Dendritic cell treated with granulocyte-macrophage colony-stimulating factor and Interleukin-4, amounts not matched to agents 40 ng/mL and 50 ng/mL, for 4 days (primary cell): ENCODE measurements around the gene SP8.

Source experiments
- H3K27ac Mint-ChIP-seq: one replicate; pipeline ENCODE4 v1.8.0; 2022; ENCODE audit warnings: mild to moderate bottlenecking, mixed read lengths
- H3K27me3 Mint-ChIP-seq: one replicate; pipeline ENCODE4 v1.8.0; 2022; ENCODE audit warnings: mild to moderate bottlenecking, mixed read lengths
- H3K36me3 Mint-ChIP-seq: one replicate; pipeline ENCODE4 v1.8.0; 2022; ENCODE audit warnings: low read depth, mixed read lengths
- H3K4me1 Mint-ChIP-seq: one replicate; pipeline ENCODE4 v1.8.0; 2022; ENCODE audit warnings: low read depth, mixed read lengths
- H3K4me3 Mint-ChIP-seq: one replicate; pipeline ENCODE4 v1.8.0; 2022; ENCODE audit warnings: mild to moderate bottlenecking, moderate library complexity, mixed read lengths
- H3K9me3 Mint-ChIP-seq: one replicate; pipeline ENCODE4 v1.8.0; 2022; ENCODE audit warnings: mixed read lengths
- intact Hi-C: fragments of 100-400 bp; cut with micrococcal nuclease; formaldehyde crosslinking; loops from one replicate; pipeline ENCODE4 v1.15.0; 2022

The SP8 gene

GRCh38 chr7:20798694-20799121 is 12.0 kb upstream of the SP8 start:
- intact Hi-C loops, result no loop called here
- Mint-ChIP-seq H3K4me3 (peak overlapping the region; percentile 48), H3K4me1 (peaks cover 13% of the 10 kb centered on the region), H3K9me3 (no peaks in the 10 kb centered on the region), H3K27me3 (peaks cover 62% of the 10 kb centered on the region), H3K36me3 (no peaks in the 10 kb centered on the region), H3K27ac (no peak overlapping the region)

- H3K27ac Mint-ChIP-seq, result no peak overlapping the region
- H3K9me3 Mint-ChIP-seq, result no peaks in the 10 kb centered on the region
- intact Hi-C loops, result no loop called here
- H3K4me3 Mint-ChIP-seq, result peak overlapping the region; percentile 55
- H3K36me3 Mint-ChIP-seq, result no peaks in the 10 kb centered on the region
- peaks cover 13% of the 10 kb centered on the region for H3K4me1 Mint-ChIP-seq
- H3K27me3 Mint-ChIP-seq, result peaks cover 67% of the 10 kb centered on the region
Observed at GRCh38 chr7:20798081-20798693, 11.5 kb upstream of the SP8 start.

- H3K36me3 Mint-ChIP-seq, result no peaks in the 10 kb centered on the region
- intact Hi-C loops, result no loop called here
Observed at GRCh38 chr7:20797462-20798080, 10.9 kb upstream of the SP8 start.

GRCh38 chr7:20797042-20797461 is 10.4 kb upstream of the SP8 start:
- H3K9me3 Mint-ChIP-seq, result no peaks in the 10 kb centered on the region
- peak overlapping the region; percentile 83 for H3K4me3 Mint-ChIP-seq
- peaks cover 68% of the 10 kb centered on the region for H3K27me3 Mint-ChIP-seq
- peaks cover 13% of the 10 kb centered on the region for H3K4me1 Mint-ChIP-seq
- no peaks in the 10 kb centered on the region for H3K36me3 Mint-ChIP-seq
- intact Hi-C loops, result no loop called here
- H3K27ac Mint-ChIP-seq, result no peak overlapping the region

More at GRCh38 chr7:20797462-20798080, 10.9 kb upstream of the SP8 start:
- Mint-ChIP-seq H3K27ac (no peak overlapping the region), H3K9me3 (no peaks in the 10 kb centered on the region), H3K27me3 (peaks cover 68% of the 10 kb centered on the region), H3K4me1 (peaks cover 13% of the 10 kb centered on the region), H3K4me3 (peak overlapping the region; percentile 83)

- no peak overlapping the region for H3K27ac Mint-ChIP-seq
Observed at GRCh38 chr7:20796500-20796899, 9.8 kb upstream of the SP8 start.

GRCh38 chr7:20795881-20796280 is 9.2 kb upstream of the SP8 start:
- intact Hi-C loops, result no loop called here
- H3K27ac Mint-ChIP-seq, result no peak overlapping the region
- H3K4me3 Mint-ChIP-seq, result no peak overlapping the region
- peaks cover 77% of the 10 kb centered on the region for H3K27me3 Mint-ChIP-seq
- H3K4me1 Mint-ChIP-seq, result peaks cover 18% of the 10 kb centered on the region
- no peaks in the 10 kb centered on the region for H3K9me3 Mint-ChIP-seq
- H3K36me3 Mint-ChIP-seq, result no peaks in the 10 kb centered on the region

More at GRCh38 chr7:20796500-20796899, 9.8 kb upstream of the SP8 start:
- Mint-ChIP-seq H3K4me1 (peaks cover 13% of the 10 kb centered on the region), H3K9me3 (no peaks in the 10 kb centered on the region), H3K36me3 (no peaks in the 10 kb centered on the region), H3K4me3 (peak overlapping the region; percentile 17), H3K27me3 (peaks cover 71% of the 10 kb centered on the region)
- intact Hi-C loops, result no loop called here

GRCh38 chr7:20795361-20795760 is 8.7 kb upstream of the SP8 start:
- H3K4me3 Mint-ChIP-seq, result no peak overlapping the region

GRCh38 chr7:20794676-20795075 is 8.0 kb upstream of the SP8 start:
- intact Hi-C loops, result no loop called here
- Mint-ChIP-seq H3K36me3 (no peaks in the 10 kb centered on the region), H3K4me3 (no peak overlapping the region), H3K27ac (no peak overlapping the region), H3K27me3 (peaks cover 83% of the 10 kb centered on the region), H3K9me3 (no peaks in the 10 kb centered on the region), H3K4me1 (peaks cover 20% of the 10 kb centered on the region)

More at GRCh38 chr7:20795361-20795760, 8.7 kb upstream of the SP8 start:
- H3K36me3 Mint-ChIP-seq, result no peaks in the 10 kb centered on the region
- H3K4me1 Mint-ChIP-seq, result peaks cover 20% of the 10 kb centered on the region
- no peak overlapping the region for H3K27ac Mint-ChIP-seq
- intact Hi-C loops, result no loop called here
- H3K27me3 Mint-ChIP-seq, result peaks cover 81% of the 10 kb centered on the region
- H3K9me3 Mint-ChIP-seq, result no peaks in the 10 kb centered on the region

- intact Hi-C loops, result no loop called here
- Mint-ChIP-seq H3K9me3 (no peaks in the 10 kb centered on the region), H3K4me3 (no peak overlapping the region), H3K27me3 (peaks cover 80% of the 10 kb centered on the region), H3K27ac (no peak overlapping the region), H3K4me1 (peaks cover 16% of the 10 kb centered on the region), H3K36me3 (no peaks in the 10 kb centered on the region)
Observed at GRCh38 chr7:20793694-20794394, 7.2 kb upstream of the SP8 start.

GRCh38 chr7:20793248-20793647 is 6.6 kb upstream of the SP8 start:
- peaks cover 15% of the 10 kb centered on the region for H3K4me1 Mint-ChIP-seq
- intact Hi-C loops, result no loop called here
- H3K9me3 Mint-ChIP-seq, result no peaks in the 10 kb centered on the region
- H3K27me3 Mint-ChIP-seq, result peaks cover 83% of the 10 kb centered on the region
- no peak overlapping the region for H3K4me3 Mint-ChIP-seq
- no peak overlapping the region for H3K27ac Mint-ChIP-seq
- H3K36me3 Mint-ChIP-seq, result no peaks in the 10 kb centered on the region

GRCh38 chr7:20791538-20792434 is 5.1 kb upstream of the SP8 start:
- no peaks in the 10 kb centered on the region for H3K36me3 Mint-ChIP-seq
- peaks cover 15% of the 10 kb centered on the region for H3K4me1 Mint-ChIP-seq
- H3K27ac Mint-ChIP-seq, result no peak overlapping the region
- H3K27me3 Mint-ChIP-seq, result peaks cover 88% of the 10 kb centered on the region
- H3K9me3 Mint-ChIP-seq, result no peaks in the 10 kb centered on the region
- H3K4me3 Mint-ChIP-seq, result no peak overlapping the region
- intact Hi-C loops, result no loop called here

GRCh38 chr7:20790375-20790774 is 3.7 kb upstream of the SP8 start:
- Mint-ChIP-seq H3K27me3 (peaks cover 90% of the 10 kb centered on the region), H3K36me3 (no peaks in the 10 kb centered on the region), H3K4me3 (no peak overlapping the region), H3K4me1 (peaks cover 29% of the 10 kb centered on the region), H3K27ac (no peak overlapping the region), H3K9me3 (no peaks in the 10 kb centered on the region)
- intact Hi-C loops, result no loop called here

- H3K27me3 Mint-ChIP-seq, result peaks cover 91% of the 10 kb centered on the region
- no peaks in the 10 kb centered on the region for H3K36me3 Mint-ChIP-seq
- H3K27ac Mint-ChIP-seq, result no peak overlapping the region
- no peaks in the 10 kb centered on the region for H3K9me3 Mint-ChIP-seq
- intact Hi-C loops, result no loop called here
- peaks cover 42% of the 10 kb centered on the region for H3K4me1 Mint-ChIP-seq
- no peak overlapping the region for H3K4me3 Mint-ChIP-seq
Observed at GRCh38 chr7:20788420-20788990, 1.8 kb upstream of the SP8 start.
